Psoas muscle (tissue), 8 donors: ENCODE measurements around the gene PCP4L1. TPM values are rescaled to one million over a fixed set of nuclear protein-coding genes. Genes with fewer than 3 reads are reported as not detected.

ENCODE experiments used
- ATAC-seq, 4 donors: fragments of 200-7000 bp; cut with Tn5 transposase; one replicate each; pipeline ENCODE4 v1.9.1; 2020; ENCODE audit warnings: moderate library complexity in 3 of 4, mild to moderate bottlenecking in 2 of 4
- DNase-seq, 2 donors: peaks; one replicate each; pipeline ENCODE4 v3.0.0-alpha.2; 2020
- H3K27ac ChIP-seq: fragments of 200-600 bp; one replicate; pipeline ENCODE4 v1.8.0; 2022
- H3K27me3 ChIP-seq, 3 donors: fragments of 200-600 bp in 1 of 3; one replicate each; pipeline versions ENCODE4 v1.6.1 to v1.8.0; 2013 to 2022; ENCODE audit warnings: low read length in 2 of 3, mild to moderate bottlenecking in 2 of 3, moderate library complexity in 1 of 3; ENCODE audit not compliant: insufficient read depth in 3 of 3
- H3K36me3 ChIP-seq, 2 donors: fragments of 200-600 bp in 1 of 2; one replicate each; pipeline versions ENCODE4 v1.6.1 to v1.8.0; 2013 to 2022; ENCODE audit warnings: low read depth in 1 of 2, mild to moderate bottlenecking in 1 of 2, moderate library complexity in 1 of 2; ENCODE audit not compliant: insufficient read depth in 1 of 2
- H3K4me1 ChIP-seq: fragments of 200-600 bp; one replicate; pipeline ENCODE4 v1.8.0; 2022
- H3K4me3 ChIP-seq: fragments of 200-600 bp; one replicate; pipeline ENCODE4 v1.8.0; 2022; ENCODE audit warnings: mild to moderate bottlenecking
- H3K9me3 ChIP-seq: fragments of 200-600 bp; one replicate; pipeline ENCODE4 v1.8.0; 2022
- CTCF ChIP-seq: fragments of 200-600 bp; IDR thresholded peaks from one replicate; pipeline ENCODE4 v1.8.0; 2022; ENCODE audit warnings: antibody characterized with exemption
- WGBS, 3 donors: extraction: QIAGEN DNeasy Blood & Tissue Kit; methylation state at CpG; one replicate each; pipeline versions ENCODE4 v1.1.6 to v1.1.7; 2013; 5-methylcytosine and 5-hydroxymethylcytosine counted together
- intact Hi-C, 2 donors: fragments of 100-400 bp; cut with DNase I; formaldehyde crosslinking; loops; one replicate each; pipeline versions ENCODE4 v1.11.0 to v1.14.2; 2022
- polyA plus RNA-seq, 3 donors: library from polyadenylated mRNA; stranded (reverse); fragments of 200-250 nt; gene quantifications; one replicate each; pipeline ENCODE4 v1.2.3, GENCODE V29; 2013
- total RNA-seq, 4 donors: library from RNA; stranded (reverse); fragmentation: NEBNext Ultra II Directional in 2 of 4; extraction: Animal tissue kit (Norgen Biotek cat#: 25700) in 2 of 4; gene quantifications; one replicate each; pipeline versions ENCODE4 v1.2.1 to v1.2.4, GENCODE V29; 2021 to 2023
- donor health status: healthy with polysubstance abuse.
- donor health status: DM: no; HTN: no; CAD: no; lungs with moderate emphysema.
- donor health status: Bipolar disorder and iron deficiency.
- donor health status: healthy.
- donor health status: DM: yes; HTN: yes; CAD: no.
- donor health status: DM: no; HTN: no; CAD: no.
- donor health status: DM: no; HTN: no; CAD: no.
- donor health status: DM: yes; HTN: yes; CAD: no.

The PCP4L1 gene
- total and polyA plus RNA-seq, 7 donors = 0.21 to 0.45 (median 0.26) TPM; not detected in 3

- TF ChIP-seq CTCF = no peak
- ATAC-seq (peak; percentile 26 to 61 (median 42)), DNase-seq (no peak)
- no peaks in the 10 kb centered on the region for H3K9me3 ChIP-seq
- peaks cover 9 to 32% of the 10 kb centered on the region in 2 donors for H3K36me3 ChIP-seq
- H3K27ac ChIP-seq = no peak overlapping the region
- H3K27me3 ChIP-seq = no peaks in the 10 kb centered on the region
- H3K4me3 ChIP-seq = peak overlapping the region; percentile 39
- intact Hi-C loops = no loop called here
- no peaks in the 10 kb centered on the region for H3K4me1 ChIP-seq
- WGBS, 3 donors = 45 to 51% (median 46%) methylated on average over 7 of the region's 7 CpGs
These were observed 41.4 kb upstream of the PCP4L1 start for GRCh38 chr1:161216945-161217712.

- Histone ChIP-seq H3K9me3 (no peaks in the 10 kb centered on the region), H3K36me3 (peaks cover 9 to 25% of the 10 kb centered on the region in 2 donors), H3K27me3 (no peaks in the 10 kb centered on the region), H3K27ac (no peak overlapping the region), H3K4me3 (no peak overlapping the region), H3K4me1 (no peaks in the 10 kb centered on the region)
- WGBS, 3 donors = 55 to 79% (median 65%) methylated on average over 6 of the region's 6 CpGs
- ATAC-seq = peak in 1 of 4 donors; percentile 2
- no peak for TF ChIP-seq CTCF
- intact Hi-C loops = no loop called here
- no peak for DNase-seq
These were observed 40.7 kb upstream of the PCP4L1 start for GRCh38 chr1:161217831-161218230.

GRCh38 chr1:161218301-161219077 lies 40.1 kb upstream of the PCP4L1 start:
- Histone ChIP-seq H3K4me1 (no peaks in the 10 kb centered on the region), H3K36me3 (peaks cover 6 to 19% of the 10 kb centered on the region in 2 donors), H3K27ac (no peak overlapping the region), H3K4me3 (no peak overlapping the region), H3K9me3 (no peaks in the 10 kb centered on the region), H3K27me3 (no peaks in the 10 kb centered on the region)
- no peak for DNase-seq
- no peak for ATAC-seq
- intact Hi-C loops = no loop called here
- 71 to 74% (median 72%) methylated on average over 8 of the region's 8 CpGs for WGBS, 3 donors
- TF ChIP-seq CTCF = no peak

DNA sequence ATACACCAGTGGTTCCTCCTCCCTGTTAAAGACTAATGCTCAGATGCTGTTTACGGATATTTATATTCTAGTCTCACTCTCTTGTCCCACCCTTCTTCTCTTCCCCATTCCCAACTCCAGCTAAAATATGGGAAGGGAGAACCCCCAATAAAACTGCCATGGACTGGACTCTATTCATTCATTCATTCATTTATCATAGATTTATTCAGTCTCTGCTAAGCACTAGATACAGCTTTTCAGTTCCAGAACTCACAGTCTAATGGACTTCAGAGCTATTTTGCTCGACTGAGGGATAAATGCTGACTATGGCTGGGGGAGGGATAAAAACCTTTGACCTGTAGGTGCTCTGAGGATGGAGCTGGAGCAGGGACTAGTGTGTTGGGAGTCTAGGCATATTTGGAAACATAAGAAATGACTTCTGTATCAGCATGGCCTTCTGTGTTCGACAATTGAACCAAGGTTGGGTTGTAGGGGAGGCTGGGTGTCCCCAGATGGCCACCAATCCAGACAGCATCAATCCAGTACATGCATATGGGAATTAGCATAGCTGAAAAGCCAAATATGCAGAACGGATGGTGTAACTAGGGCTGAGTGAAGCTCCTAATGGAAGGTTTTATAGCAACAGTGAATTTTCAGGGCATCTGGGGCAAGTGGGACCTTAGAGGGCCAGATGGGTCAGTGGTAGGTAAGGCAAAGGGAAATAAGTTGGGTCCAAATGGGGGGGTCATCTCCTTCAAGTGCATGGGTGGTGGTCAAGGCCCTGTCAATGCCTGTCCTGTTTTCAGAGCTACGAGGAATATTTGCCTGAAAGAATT lies 39.3 kb upstream of the PCP4L1 start:
- Histone ChIP-seq H3K9me3 (no peaks in the 10 kb centered on the region), H3K4me3 (no peak overlapping the region), H3K27me3 (no peaks in the 10 kb centered on the region), H3K4me1 (no peaks in the 10 kb centered on the region), H3K27ac (no peak overlapping the region), H3K36me3 (peaks cover 0 to 11% of the 10 kb centered on the region in 2 donors)
- intact Hi-C loops = no loop called here
- DNase-seq = no peak
- TF ChIP-seq CTCF = no peak
- ATAC-seq = no peak
- WGBS, 3 donors = 80 to 88% (median 86%) methylated on average over 5 of the region's 5 CpGs
